Brain microvascular endothelial cell (primary cell): ENCODE results near the gene P3H2.

Source experiments
- DNase-seq: peaks from one replicate; pipeline ENCODE4 v3.0.0-alpha.2; 2020
- H3K27ac ChIP-seq: fragments of 250-450 bp; sonication (Bioruptor Pico); 2 replicates; pipeline ENCODE4 v1.5.1; 2020; ENCODE audit warnings: mild to moderate bottlenecking, moderate library complexity
- H3K27me3 ChIP-seq: fragments of 250-450 bp; sonication (Bioruptor Pico); replicated peaks from 2 replicates; pipeline ENCODE4 v1.5.1; 2020; ENCODE audit warnings: mild to moderate bottlenecking
- H3K36me3 ChIP-seq: fragments of 250-450 bp; sonication (Bioruptor Pico); replicated peaks from 2 replicates; pipeline ENCODE4 v1.5.1; 2020; ENCODE audit warnings: mild to moderate bottlenecking
- H3K4me3 ChIP-seq: 2 replicates; pipeline ENCODE4 v1.5.1; 2011; ENCODE audit warnings: low read depth, mild to moderate bottlenecking, control low read depth, low read length, moderate library complexity
- in situ Hi-C: cut with HindIII; loops from 2 replicates; pipeline ENCODE4 v1.10.0; 2017; ENCODE audit warnings: low sequenced_read_pairs, low pct_ligation_motif_present
- TF ChIP-seq, protein P1 (sequence below): IDR thresholded peaks from 2 replicates; pipeline ENCODE4 v1.5.1; 2011; ENCODE audit warnings: low read depth, mild to moderate bottlenecking, moderate library complexity, low read length, control low read depth, inconsistent platforms; ENCODE audit errors: missing control alignments

Gene P3H2

DNA sequence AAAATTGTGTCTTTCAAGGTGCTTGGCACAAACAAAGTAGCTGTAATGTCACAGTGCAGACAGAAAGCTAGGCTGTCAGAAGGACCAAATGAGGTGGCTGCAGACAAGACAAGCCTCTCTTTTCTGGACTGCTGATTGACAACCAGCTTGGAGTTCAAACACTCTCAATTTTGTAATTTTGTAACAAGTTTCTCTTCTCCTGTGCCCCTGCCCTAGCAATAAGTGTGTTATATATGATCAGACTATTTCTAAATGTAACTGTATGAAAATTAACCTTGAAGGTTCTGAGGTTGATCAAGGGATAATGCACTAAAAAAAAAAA lies 172.0 kb downstream of the P3H2 start:
- in situ Hi-C loops, result no loop called here
- Histone ChIP-seq H3K4me3 (no peak overlapping the region), H3K27me3 (no peaks in the 10 kb centered on the region), H3K27ac (no peak overlapping the region), H3K36me3 (no peaks in the 10 kb centered on the region)
- DNase-seq, result no peak
- TF ChIP-seq, protein P1, sequence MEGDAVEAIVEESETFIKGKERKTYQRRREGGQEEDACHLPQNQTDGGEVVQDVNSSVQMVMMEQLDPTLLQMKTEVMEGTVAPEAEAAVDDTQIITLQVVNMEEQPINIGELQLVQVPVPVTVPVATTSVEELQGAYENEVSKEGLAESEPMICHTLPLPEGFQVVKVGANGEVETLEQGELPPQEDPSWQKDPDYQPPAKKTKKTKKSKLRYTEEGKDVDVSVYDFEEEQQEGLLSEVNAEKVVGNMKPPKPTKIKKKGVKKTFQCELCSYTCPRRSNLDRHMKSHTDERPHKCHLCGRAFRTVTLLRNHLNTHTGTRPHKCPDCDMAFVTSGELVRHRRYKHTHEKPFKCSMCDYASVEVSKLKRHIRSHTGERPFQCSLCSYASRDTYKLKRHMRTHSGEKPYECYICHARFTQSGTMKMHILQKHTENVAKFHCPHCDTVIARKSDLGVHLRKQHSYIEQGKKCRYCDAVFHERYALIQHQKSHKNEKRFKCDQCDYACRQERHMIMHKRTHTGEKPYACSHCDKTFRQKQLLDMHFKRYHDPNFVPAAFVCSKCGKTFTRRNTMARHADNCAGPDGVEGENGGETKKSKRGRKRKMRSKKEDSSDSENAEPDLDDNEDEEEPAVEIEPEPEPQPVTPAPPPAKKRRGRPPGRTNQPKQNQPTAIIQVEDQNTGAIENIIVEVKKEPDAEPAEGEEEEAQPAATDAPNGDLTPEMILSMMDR, result no peak

DNA sequence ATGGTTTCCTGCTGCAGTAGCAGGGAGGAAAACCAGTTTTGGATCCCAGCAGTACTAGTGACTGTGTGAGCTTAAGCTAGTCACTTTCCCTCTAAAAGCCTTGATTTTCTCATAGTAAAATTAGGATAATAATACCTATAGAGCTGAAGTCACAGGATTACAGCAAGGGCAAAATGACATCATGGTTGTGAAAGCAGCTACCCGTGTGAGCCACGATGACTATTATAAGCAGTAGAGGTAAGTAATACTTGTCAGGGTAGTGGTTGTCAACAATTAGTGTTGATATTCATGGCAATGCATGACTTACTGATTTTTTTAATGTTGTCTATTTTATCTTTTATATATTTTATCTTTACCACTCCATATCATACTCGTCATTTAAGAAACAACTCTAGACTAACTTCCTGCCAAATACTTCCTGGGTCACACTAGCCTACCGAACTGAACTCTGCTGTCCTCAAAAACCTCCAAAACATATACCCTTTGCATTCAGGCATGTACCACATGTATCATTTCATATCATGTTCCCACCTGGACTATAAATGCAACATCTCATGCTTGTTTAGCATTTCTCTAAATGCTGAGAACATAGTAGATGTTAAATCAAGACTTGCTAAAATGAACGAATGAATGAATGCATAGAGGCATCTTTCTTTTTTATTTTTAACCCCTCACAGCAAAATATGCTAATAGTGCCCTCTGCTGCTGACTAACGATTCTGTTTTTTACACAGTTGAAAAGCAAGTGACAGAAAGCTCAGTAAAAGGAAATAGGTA lies 172.6 kb downstream of the P3H2 start:
- Histone ChIP-seq H3K27me3 (no peaks in the 10 kb centered on the region), H3K36me3 (no peaks in the 10 kb centered on the region), H3K4me3 (no peak overlapping the region), H3K27ac (no peak overlapping the region)
- in situ Hi-C loops, result no loop called here
- TF ChIP-seq, protein P1, result peak; percentile 48
- DNase-seq, result peak; percentile 35

DNA sequence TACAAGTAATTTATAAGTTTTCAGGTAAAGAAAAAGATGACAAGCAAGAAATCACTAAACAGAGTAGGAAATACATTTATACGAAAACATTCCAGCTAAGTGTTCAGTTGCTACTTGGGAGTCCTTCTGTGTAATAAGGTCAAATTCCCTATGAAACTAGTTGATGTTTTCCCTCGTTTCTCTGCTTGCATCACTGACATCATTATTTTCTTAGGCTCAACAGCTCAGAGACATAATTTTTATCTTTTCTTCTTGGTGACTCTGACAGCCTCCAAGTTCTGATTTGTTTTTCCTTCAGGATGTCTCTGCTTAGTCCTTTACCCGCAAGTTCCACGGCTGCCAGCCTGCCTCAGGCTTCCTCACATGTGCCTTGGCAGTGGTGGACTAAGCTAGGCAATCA lies 173.6 kb downstream of the P3H2 start:
- Histone ChIP-seq H3K27ac (no peak overlapping the region), H3K36me3 (no peaks in the 10 kb centered on the region), H3K4me3 (no peak overlapping the region), H3K27me3 (no peaks in the 10 kb centered on the region)
- TF ChIP-seq, protein P1, result no peak
- DNase-seq, result no peak
- in situ Hi-C loops, result no loop called here

DNA sequence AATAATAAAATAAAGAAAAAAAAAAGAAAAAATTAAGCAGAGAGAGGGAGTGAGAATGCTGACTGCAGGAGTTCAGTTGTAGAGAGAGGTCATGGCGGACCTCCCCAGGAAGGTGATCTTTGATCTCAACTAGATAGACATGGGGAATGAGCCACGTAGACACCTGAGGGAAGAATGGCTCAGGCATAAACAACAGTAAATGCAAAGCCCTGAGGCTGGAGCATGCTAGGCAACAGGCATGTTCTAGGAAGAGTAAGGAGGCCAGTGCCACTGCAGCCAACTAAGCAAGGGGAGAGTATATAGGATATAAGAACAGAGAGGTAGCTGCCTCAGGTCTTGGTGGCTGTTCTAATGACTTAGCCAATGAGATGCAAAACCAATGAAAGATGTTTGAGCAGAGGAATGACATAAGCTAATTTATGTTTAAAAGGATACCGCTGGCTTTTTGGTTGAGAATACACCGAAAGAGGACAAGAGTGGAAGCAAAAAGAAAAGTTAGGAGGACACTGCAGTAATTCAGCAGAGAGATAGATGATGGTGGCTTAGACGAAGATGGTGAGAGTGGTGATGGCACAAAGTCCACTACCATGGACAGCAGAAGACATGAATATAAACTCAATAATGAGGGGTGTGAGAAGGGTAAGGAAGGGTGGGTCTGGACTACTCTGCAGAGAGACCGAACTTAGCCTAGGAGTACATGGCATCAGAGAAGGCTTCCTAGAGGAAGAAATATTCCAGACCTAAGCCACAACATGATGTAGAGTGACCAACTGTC lies 174.6 kb downstream of the P3H2 start:
- Histone ChIP-seq H3K4me3 (no peak overlapping the region), H3K27ac (no peak overlapping the region), H3K36me3 (no peaks in the 10 kb centered on the region), H3K27me3 (no peaks in the 10 kb centered on the region)
- TF ChIP-seq, protein P1, result no peak
- no peak for DNase-seq
- in situ Hi-C loops, result no loop called here

DNA sequence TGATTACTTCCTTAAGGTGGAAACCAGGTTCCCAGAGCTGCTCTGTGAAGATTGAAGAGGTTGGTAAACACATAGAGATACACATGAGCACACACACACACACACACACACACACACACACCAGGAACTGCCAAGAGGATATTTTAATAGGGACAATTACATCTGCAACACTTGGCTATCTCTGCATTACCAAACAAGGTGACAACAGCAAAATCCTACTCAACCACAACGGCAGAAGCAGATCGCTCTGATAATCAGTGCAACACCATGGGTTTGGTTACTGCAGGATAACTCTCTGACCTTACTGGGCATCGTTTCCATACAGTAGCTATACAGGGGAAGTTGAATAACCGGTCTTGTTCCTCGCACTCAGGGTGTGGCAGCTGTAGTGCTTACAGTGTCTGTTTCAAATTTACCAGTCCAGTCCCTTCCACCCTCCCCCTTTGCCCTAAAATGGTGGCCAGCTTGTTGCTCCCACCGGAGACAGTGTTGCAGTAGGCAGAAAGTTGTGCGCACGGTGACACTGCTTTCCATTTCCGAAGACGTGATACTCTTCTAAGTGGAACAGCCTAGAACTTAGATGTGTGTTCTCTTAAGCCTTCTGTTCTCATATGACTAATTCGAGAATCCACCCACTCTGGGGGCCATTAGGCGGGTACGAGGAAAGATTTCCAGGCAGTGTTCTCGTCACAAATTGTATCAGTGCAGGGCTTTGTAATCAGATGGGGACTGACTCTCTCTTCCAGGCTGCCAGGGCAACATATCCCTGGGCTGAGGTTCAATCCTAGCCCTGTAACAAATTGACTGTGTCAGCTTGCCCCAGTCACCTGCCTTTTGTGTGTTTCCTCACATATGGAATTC lies 176.2 kb downstream of the P3H2 start:
- no peak overlapping the region for H3K27ac ChIP-seq
- H3K36me3 ChIP-seq, result no peaks in the 10 kb centered on the region
- in situ Hi-C loops, result no loop called here
- DNase-seq, result no peak
- H3K4me3 ChIP-seq, result no peak overlapping the region
- no peaks in the 10 kb centered on the region for H3K27me3 ChIP-seq
- TF ChIP-seq, protein P1, result no peak
